Left hindlimb (tissue), 1 donor: ENCODE data around the gene GPR62.
"Not testable (repeated sequence)": the region's sequence is repeated elsewhere in the genome, so short reads cannot be mapped to it uniquely, and the experiment has no call there.

Experiments
- DNase-seq: peaks from one replicate; pipeline ENCODE4 v3.0.0-alpha.2; 2018

Gene GPR62

DNA sequence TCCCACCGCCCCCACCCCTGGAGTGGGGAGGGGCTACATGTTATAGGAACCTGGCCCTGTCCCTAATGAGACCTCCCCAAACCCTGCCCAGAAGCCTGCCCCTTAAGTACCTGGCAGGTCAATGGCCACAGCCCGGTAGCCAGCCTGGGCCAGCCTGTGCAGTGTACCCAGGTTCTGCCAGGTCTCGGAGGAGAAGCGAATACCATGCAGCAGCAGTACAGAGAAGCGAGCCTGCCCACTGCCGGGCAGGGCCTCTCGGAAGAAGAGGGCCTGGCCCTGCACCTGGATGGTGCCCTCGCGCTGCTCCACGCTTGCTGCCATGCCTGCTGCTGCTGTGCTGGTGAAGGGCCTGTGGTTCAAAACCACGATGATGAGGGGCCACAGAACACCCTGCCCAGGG lies 16.2 kb downstream of the GPR62 start:
- DNase-seq = no peak

DNA sequence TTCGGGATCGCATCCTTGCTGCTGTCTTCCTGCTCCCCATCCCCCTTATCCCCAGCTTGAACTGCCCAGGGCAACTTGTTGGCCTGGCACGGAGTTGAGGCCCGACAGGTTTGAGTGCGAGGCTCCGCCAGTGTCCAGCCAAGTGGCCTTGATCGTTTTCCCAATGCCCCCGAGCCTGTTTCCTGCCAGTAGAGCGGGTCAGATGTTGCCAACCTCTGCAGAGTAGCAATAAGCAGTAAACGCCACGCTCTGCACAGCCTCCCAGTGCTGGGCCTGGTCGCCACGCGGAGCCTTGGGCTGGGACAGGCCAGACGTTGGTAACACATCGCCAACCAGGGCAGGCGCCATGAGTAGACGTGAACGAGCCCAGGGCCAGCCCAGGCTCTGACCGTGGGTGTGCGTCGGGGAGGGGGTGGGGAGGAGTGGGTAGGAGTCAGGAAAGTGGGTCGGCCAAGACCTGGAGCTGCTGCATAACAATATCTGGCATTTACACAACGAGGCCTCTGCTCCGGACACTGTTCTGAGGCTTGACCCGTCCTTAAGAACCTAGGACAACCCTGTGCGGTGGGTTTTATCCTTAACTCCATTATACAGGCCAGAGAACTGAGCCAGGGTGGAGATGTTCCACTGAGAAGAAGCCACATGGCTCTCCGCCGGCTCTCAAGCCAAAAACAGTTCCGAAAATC lies 19.2 kb downstream of the GPR62 start:
- no peak for DNase-seq

DNA sequence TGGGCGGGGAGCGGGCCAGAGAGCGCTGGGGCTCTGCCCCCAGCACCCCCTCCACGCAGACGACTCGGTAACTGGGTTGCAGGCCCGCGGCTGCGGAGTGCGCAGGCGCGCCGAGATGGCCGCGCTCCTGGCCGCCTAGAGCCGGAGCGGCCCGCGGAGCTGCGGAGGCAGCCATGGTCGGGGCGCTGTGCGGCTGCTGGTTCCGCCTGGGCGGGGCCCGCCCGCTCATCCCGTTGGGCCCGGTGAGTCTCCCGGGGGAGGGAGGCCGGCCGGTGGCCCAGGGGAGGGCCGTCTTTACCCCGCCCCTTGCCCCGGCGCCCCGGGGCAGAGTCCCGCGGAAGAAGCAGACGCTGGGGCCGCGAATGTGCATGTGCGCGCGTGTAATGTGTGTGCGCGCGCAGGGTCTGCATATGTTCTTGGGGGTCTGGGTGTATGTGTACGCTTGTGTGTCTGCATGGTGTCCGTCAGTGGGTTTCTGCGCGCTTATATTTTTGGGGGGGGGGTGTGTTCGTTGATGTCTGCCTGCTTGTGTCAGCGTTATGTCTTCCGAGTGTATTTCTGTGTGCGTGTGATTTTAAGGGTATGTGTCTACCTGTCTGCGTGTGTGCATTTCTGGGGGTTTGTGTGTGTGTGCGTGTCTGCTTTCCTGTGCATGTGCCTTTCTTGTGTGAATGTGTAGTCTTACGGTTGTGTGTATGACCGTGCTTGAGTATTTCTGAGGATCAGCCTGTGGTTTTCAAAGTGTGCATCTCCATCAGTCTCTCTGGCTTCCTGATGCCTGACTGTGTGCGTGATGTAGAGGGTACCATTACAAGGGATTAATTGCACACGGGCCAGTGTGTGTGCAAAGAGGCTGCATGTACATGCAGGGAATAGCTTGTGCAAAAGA lies 20.0 kb downstream of the GPR62 start, which contains the start of gene ABHD14A:
Gene ABHD14A, plus strand, starts transcription at position 102 of the 889 bp plus-strand sequence. Its CDS starts 72 bp downstream, at position 174.
- peak; percentile 84 for DNase-seq

DNA sequence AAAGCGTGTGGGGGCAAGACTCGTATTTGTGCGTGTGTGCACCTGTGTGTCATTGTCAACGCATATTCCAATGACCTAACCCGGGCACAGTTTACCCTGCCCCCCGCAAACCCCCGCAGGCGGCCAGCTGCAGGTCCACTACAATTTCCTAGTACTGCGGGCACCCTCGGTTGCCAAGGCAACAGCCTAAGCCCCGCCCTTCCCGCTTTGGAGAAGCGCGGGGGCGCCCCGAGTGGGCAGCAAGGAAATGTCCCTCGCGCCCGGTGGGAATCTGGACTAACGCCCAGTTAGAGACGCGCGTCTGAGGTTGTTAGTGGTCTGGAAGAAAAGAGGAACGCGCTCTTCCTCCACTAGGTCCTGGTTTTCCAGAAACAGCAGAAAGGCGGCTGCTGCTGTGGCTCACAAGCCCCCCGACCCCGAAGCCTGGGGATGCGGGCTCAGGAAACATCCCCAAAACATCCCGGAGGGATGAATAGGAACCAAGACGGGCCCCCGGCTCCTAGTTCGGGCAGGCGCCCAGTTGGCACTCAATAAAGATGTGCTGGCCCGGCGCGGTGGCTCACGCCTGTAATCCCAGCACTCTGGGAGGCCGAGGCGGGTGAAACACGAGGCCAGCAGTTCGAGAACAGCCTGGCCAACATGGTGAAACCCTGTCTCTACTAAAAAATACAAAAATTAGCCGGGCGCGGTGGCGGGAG lies 20.8 kb downstream of the GPR62 start:
- DNase-seq = peak; percentile 82

DNA sequence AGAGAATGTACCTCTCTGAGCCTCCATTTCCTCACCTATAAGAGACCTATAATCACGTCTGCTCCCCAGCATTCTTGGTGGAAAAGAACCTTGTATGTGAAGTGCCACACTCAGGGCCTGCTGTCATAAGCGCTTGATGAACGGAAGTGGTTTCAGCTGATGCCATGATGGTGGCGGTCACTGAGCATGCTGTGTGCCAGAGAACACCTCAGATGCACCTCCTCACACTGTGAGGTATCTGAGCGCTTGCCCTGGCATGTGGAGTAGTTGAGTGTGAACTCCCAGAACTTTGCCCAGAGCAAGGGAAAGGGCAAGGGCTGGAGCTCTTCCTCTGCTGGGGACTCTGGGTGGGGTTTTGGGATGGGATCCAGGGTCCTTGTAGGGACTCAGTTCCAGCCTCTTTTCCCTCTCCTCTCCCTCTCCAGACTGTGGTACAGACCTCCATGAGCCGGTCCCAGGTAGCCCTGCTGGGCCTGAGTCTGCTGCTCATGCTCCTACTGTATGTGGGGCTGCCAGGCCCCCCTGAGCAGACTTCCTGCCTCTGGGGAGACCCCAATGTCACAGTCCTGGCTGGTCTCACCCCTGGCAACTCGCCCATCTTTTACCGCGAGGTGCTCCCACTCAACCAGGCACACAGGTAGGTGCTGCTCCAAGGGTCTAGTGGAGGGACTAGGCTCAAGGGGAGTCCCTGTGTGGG lies 22.4 kb downstream of the GPR62 start:
- DNase-seq = no peak

DNA sequence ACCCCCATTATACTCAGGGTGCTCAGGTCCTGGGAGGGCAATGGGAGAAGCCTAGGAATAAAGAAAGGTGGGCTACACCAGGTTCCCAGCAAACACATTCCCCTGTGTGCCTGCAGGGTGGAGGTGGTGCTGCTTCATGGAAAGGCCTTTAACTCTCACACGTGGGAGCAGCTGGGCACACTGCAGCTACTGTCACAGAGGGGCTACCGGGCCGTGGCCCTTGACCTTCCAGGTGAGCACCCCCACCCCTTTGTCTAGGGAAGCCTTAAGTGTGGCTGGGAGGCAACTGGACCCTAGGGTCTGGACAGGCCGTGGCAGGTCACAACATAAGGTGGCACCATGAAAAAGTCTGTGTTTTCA lies 22.9 kb downstream of the GPR62 start:
- no peak for DNase-seq

DNA sequence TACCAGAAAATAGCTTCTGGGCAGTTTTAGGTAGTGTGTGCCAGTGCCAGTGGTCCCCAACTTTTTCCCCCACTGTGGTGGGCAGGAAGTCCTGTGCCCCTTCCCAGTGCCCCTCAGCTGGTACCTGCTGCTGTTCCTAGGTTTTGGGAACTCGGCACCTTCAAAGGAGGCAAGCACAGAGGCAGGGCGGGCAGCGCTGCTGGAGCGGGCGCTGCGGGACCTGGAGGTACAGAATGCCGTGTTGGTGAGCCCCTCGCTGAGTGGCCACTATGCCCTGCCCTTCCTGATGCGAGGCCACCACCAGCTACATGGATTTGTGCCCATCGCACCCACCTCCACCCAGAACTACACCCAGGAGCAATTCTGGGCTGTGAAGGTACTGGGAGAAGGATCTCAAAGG lies 25.1 kb downstream of the GPR62 start:
- DNase-seq = no peak

DNA sequence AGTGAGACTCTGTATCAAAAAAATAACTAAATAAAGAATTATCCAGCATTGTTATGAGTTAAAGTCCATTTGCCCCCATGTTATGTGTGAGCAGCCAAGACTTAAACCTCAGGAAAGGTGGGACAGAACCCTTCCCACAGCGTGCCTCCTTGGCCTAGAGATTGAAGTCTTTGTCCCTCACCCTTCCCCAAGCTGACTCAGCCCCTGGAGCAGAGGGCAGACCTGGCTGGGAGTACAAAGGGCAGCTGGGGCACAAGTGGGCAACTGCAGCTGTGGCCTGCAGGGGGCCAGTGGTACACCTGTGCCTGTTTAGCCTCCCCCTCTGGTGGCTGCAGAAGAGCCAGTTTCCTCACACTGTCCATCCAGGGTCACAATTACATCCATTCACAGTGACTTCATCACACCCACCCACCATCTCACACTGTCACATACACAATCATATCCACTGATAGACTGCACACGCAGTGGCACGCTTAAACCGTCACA lies 27.2 kb downstream of the GPR62 start:
- no peak for DNase-seq

DNA sequence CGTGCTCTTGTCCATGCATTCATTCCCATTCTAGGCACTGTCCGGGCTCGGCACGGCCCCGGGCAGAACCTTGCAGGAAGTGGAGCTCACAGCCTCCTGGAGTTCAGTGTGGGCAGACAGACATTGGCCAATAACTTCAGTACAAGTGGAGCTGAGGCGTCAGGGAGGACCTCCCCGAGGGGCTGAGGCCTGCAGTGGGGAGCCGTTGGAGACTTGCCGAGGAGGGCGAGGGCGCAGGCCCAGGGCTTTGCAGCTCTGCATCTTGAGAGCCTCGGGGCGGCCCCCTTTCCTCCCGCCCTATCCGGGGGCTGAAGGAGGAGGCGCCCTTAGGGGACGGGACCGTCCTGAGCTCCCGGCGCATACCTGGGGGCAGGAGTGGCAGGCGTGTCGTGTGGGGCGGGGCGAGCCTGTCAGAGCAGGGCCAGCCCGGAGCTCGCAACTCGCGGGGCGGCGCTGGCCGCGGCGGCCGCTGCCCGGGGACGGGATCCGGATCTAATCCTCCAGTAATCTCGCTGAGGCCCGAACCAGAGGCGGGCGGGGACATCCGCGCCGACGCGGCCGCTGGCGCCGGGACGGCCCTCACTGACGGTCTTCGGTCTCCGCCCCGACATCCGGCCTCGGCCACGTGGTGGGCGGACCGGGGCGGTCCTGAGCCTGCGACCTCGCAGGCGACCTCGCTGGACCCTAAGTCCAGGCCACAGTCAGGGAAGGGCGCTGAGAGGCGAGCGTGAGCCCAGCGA lies 27.8 kb downstream of the GPR62 start, which contains the start of gene ACY1:
Gene ACY1, plus strand, starts transcription at position 698 of the 740 bp plus-strand sequence. CDS start 530 bp downstream, outside the sequence.
- DNase-seq = peak; percentile 90

DNA sequence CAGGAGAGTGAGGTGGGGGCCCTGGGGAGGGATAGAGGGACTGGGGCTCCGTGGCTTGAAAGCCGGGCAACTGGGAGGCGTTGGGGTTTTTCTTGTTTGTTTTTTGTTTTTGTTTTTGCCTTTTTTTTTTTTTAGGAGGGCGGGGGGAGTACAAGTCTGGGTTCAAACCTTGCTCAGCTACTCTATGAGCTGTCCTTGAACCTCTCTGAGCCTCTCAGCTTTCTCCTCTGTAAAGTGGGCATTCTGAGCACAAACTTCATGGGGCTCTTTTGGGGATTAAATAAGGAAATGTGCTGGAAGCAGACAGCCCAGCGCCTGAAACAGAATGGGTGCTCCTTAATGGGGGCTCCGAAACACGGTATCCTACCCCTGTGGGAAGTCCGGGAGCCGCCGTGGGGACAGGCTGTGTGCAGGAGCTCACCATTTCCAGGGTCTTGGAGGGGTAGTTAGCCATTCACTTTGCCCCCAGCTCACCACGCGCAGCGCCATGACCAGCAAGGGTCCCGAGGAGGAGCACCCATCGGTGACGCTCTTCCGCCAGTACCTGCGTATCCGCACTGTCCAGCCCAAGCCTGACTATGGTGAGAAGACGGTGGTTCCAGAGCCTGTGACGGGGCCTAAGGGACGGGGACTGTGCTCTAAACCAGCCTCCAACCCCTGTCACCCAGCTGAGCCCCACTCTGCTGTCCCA lies 28.5 kb downstream of the GPR62 start:
- DNase-seq = no peak

DNA sequence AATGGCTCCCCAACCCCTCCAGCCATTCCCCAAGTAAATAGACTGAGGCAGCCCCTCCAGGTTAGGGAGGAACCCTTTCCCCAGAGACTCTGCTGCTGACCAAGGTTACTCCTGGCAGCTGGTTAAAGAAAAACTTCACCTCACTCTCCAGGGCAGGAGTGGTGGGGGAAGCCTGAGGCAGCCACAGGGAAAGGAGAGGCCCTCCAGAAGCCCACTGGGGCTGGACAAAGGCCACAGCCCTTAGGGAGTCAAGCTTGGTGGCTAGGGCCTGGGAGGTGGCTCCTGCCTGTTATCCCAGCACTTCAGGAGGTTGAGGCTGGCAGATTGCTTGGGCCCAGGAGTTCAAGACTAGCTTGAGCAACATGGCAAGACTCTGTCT lies 29.1 kb downstream of the GPR62 start:
- DNase-seq = no peak

DNA sequence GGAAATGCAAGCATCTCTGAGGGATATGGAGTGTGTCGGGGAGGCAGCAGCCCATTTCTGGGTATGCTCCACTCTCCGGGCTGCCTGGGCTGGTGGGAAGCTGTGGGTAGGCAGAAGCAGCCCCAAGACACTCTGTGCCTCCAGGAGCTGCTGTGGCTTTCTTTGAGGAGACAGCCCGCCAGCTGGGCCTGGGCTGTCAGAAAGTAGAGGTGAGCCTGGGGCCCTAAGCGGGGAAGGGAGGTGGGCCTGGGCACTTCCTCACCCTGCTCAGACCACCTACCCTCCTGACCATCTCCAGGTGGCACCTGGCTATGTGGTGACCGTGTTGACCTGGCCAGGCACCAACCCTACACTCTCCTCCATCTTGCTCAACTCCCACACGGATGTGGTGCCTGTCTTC lies 29.9 kb downstream of the GPR62 start:
- no peak for DNase-seq

DNA sequence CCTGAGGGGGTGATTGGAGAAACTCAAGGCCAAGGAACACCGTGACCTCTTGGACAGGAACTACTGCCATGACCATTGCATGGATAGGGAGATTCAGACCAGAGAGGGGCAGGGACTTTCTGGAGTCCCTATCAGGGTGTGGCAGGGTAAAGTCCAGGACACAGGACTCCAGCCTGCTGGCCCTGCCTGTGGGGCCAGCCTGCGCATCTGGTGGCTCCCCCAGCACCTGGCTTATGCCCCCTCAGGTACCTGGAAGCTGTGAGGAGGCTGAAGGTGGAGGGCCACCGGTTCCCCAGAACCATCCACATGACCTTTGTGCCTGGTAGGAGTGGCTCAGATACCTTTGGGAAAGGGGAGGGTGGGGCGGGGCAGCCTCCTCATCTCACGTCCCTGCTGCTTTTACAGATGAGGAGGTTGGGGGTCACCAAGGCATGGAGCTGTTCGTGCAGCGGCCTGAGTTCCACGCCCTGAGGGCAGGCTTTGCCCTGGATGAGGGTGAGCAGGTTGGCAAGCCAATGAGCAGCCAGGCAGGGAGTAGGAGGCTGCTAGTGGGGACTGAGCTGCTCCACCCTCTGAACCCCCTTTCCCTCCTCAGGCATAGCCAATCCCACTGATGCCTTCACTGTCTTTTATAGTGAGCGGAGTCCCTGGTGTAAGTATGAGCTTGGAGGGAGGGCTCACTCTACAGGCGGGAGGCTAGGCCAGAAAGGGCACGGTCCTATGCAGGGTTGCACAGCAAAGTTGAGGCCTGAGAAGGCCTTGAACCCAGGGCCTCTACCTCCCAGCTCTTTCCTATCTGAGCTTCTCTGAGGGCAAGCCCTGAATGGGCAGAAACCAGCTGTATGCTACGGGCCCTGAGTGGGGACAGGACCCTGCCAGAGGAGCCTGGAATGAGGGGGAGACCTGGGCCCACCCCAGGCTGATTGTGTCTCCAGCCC lies 31.1 kb downstream of the GPR62 start:
- DNase-seq = no peak

DNA sequence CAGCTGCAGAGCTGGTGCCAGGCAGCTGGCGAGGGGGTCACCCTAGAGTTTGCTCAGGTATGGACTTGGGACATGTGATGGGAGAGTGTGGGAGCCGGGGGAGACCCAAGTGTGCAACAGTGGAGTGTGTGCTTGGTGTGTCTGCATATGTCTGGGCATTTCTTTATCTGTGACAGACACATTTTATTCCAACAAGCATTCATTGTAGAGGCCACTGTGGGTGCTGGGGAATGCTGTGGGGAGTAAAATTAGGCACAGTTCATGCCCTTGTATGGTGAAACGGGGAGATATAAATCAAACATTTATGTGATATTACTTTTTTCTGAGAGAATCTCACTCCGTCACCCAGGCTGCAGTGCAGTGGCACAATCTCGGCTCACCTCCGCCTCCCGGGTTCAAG lies 32.4 kb downstream of the GPR62 start:
- no peak for DNase-seq

DNA sequence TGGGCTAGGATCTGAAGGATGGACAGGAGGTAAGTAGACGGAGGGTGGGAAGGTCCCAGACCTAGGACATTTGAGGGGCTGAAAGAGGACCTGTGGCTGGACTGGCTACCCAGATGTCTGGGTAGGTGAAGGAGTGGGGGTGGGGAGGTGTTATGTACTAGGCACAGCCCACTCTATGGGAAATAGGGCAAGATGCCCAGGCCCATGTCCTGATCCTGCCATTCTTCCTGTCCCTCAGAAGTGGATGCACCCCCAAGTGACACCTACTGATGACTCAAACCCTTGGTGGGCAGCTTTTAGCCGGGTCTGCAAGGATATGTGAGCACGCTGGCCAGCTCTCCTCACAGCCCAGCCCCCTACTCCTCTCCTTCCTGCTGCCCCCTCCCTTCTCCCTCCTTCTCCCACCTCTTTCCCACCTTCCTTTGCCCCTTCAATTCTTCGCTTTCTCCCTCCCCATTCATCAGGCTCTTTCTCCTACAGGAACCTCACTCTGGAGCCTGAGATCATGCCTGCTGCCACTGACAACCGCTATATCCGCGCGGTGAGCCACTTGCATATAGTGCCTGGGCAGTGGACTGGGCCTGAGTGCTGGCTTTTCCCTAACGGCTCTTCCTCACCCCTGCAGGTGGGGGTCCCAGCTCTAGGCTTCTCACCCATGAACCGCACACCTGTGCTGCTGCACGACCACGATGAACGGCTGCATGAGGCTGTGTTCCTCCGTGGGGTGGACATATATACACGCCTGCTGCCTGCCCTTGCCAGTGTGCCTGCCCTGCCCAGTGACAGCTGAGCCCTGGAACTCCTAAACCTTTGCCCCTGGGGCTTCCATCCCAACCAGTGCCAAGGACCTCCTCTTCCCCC lies 33.3 kb downstream of the GPR62 start:
- DNase-seq = no peak

DNA sequence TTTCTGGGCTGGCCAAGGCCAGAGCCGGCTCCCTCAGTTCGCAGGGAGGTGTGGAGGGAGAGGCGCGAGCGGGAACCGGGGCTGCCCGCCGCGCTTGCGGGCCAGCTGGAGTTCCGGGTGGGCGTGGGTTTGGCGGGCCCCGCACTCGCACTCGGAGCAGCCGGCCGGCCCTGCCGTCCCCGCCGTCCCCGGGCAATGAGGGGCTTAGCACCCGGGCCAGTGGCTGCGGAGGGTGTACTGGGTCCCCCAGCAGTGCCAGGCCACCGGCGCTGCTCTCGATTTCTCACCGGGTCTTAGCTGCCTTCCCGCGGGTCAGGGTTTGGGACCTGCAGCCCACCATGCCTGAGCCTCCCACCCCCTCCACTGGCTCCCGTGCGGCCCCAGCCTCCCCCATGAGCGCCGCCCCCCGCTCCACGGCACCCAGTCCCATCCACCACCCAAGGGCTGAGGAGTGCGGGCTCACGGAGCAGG lies 35.4 kb downstream of the GPR62 start:
- DNase-seq = not testable (repeated sequence)

DNA sequence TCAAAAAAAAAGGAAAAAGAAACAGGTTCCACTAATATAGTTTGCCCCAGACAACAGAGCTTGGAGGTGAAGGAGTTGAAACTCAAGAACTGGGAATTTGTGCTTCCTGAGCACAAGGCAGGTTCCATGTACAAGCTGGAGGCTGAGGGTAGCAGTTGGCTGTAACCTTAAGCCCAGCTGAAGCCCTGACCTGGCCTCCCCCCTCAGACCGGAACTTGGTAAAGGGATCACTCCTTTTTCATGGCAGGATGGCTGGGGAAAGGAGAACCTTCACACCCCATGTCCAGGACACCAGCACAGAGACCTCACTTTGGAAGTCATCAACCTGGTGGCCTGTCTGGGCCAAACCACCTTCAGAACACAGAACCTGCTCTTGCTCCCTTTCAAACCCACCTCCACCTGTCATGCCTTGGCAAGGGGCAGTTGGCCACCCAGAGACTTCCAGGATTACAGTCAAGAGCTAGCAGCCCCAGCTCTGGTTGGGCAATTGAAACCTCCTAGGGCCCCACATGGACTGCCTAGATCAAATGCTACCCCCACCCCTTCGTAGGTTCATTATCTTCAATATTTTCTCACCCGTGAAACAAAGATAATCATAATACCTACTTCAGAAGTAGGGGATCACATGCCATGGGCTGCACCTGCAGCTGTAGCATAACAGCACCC lies 37.0 kb downstream of the GPR62 start:
- no peak for DNase-seq

DNA sequence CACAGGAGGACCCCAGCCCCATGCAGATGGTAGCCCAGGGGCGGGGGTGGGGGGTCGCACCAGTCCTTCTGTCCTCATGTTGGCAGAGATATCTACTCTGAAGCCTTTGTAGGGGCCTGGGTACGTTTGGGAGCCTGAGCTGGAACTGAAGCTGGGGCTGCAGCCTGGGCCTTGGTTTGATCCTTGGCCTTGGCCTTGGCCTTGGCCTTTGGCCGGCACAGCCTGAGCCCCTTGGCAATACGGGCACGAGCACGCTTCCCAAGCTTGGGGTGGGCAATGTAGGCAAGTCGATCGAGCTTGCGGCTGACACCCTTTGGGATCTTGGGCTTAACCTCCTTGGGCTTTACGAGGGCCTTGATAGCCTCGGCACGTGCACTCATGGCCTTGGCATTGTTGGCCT lies 38.5 kb downstream of the GPR62 start:
- DNase-seq = not testable (repeated sequence)
